Caco-2 (cell line): ENCODE results near the gene ATP8A2. TPM values are rescaled to one million over a fixed set of nuclear protein-coding genes. Genes with fewer than 3 reads are reported as not detected.

Experiments used
- BruUV-seq: library from RNA; stranded (reverse); fragments of 400-500 nt; replicated peaks from 2 replicates; lab custom pipeline; 2021; lab: Mats Ljungman, UMichigan
- CTCF ChIA-PET: fragments of 300-600 bp; sonication (Branson Sonifier 250); formaldehyde crosslinking; loops from one replicate; lab custom pipeline; 2022; ENCODE audit warnings: antibody characterized with exemption; lab: Charles Lee
- POLR2A ChIA-PET: fragments of 300-600 bp; sonication (Branson Sonifier 250); formaldehyde crosslinking; loops from one replicate; lab custom pipeline; 2022; ENCODE audit warnings: antibody characterized with exemption; lab: Charles Lee
- DNase-seq, 2 experiments: peaks; one replicate each; pipeline versions ENCODE4 v3.0.0 to v3.0.0-alpha.2; 2020 to 2022
- H3K27me3 ChIP-seq: replicated peaks from 2 replicates; pipeline ENCODE4 v1.6.0; 2011; ENCODE audit warnings: low read length; ENCODE audit not compliant: control insufficient read depth, insufficient read depth
- H3K36me3 ChIP-seq: 2 replicates; pipeline ENCODE4 v1.5.1; 2011; ENCODE audit warnings: low read length; ENCODE audit not compliant: control insufficient read depth, insufficient read depth
- H3K4me1 ChIP-seq: fragments of 250-450 bp; sonication (Bioruptor Pico); 2 replicates; pipeline ENCODE4 v1.5.1; 2020; ENCODE audit warnings: mild to moderate bottlenecking
- H3K4me3 ChIP-seq: 2 replicates; pipeline ENCODE4 v1.5.1; 2011; ENCODE audit warnings: low read depth, mild to moderate bottlenecking, control low read depth, low read length
- H3K9me3 ChIP-seq: fragments of 250-450 bp; sonication (Bioruptor Pico); 2 replicates; pipeline ENCODE4 v1.5.1; 2020; ENCODE audit warnings: mild to moderate bottlenecking, moderate library complexity
- H3K27ac Mint-ChIP-seq: one replicate; pipeline ENCODE4 v1.8.0; 2022; ENCODE audit warnings: mixed read lengths; ENCODE audit not compliant: unreplicated experiment
- H3K27me3 Mint-ChIP-seq: one replicate; pipeline ENCODE4 v1.8.0; 2022; ENCODE audit warnings: mixed read lengths; ENCODE audit not compliant: insufficient read depth, unreplicated experiment
- H3K36me3 Mint-ChIP-seq: one replicate; pipeline ENCODE4 v1.8.0; 2022; ENCODE audit warnings: mild to moderate bottlenecking, mixed read lengths; ENCODE audit not compliant: insufficient read depth, unreplicated experiment
- H3K4me1 Mint-ChIP-seq: one replicate; pipeline ENCODE4 v1.8.0; 2022; ENCODE audit warnings: low read depth, mixed read lengths; ENCODE audit not compliant: unreplicated experiment
- H3K4me3 Mint-ChIP-seq: one replicate; pipeline ENCODE4 v1.8.0; 2022; ENCODE audit warnings: mild to moderate bottlenecking, moderate library complexity, mixed read lengths; ENCODE audit not compliant: unreplicated experiment
- H3K9me3 Mint-ChIP-seq: one replicate; pipeline ENCODE4 v1.8.0; 2022; ENCODE audit warnings: mixed read lengths; ENCODE audit not compliant: unreplicated experiment
- CTCF ChIP-seq, 2 experiments: fragments of 200-600 bp in 1 of 2; IDR thresholded peaks; 1 replicate in 1 of 2; 2 replicates in 1 of 2; pipeline versions ENCODE4 v1.5.1 to v1.8.0; 2011 to 2022; ENCODE audit warnings: antibody characterized with exemption in 1 of 2, control low read depth in 1 of 2, inconsistent platforms in 1 of 2, low read depth in 1 of 2, low read length in 1 of 2, mild to moderate bottlenecking in 1 of 2, moderate library complexity in 1 of 2; ENCODE audit not compliant: insufficient read depth in 1 of 2, severe bottlenecking in 1 of 2, unreplicated experiment in 1 of 2
- intact Hi-C: fragments of 100-400 bp; cut with micrococcal nuclease; formaldehyde crosslinking; loops from one replicate; pipeline ENCODE4 v1.10.0; 2022; ENCODE audit not compliant: unreplicated experiment
- total RNA-seq: library from RNA; stranded (reverse); gene quantifications from 2 replicates; pipeline ENCODE4 v1.2.3, GENCODE V29; 2022

ATP8A2 gene
- total RNA-seq, 1 experiment from 2014 or later: 0.05 TPM

GRCh38 chr13:25990801-25991200 lies 619.0 kb downstream of the ATP8A2 start:
- POLR2A ChIA-PET: no interaction called here
- BruUV-seq: no TSS peak
- Histone ChIP-seq H3K4me3 (no peak overlapping the region), H3K27me3 (no peaks in the 10 kb centered on the region), H3K9me3 (peaks cover 5% of the 10 kb centered on the region), H3K36me3 (no peaks in the 10 kb centered on the region), H3K4me1 (peaks cover 4% of the 10 kb centered on the region; the same call in 1 of the 2 replicates)
- Mint-ChIP-seq H3K4me3 (no peak overlapping the region), H3K36me3 (no peaks in the 10 kb centered on the region), H3K27ac (no peak overlapping the region), H3K9me3 (peaks cover 22% of the 10 kb centered on the region), H3K4me1 (peaks cover 14% of the 10 kb centered on the region), H3K27me3 (no peaks in the 10 kb centered on the region)
- intact Hi-C loops: no loop called here
- CTCF ChIA-PET: no interaction called here
- no peak for TF ChIP-seq CTCF (IDR thresholded peaks at IDR 0.05; ENCODE audit: insufficient read depth in 1 of 2, low read depth in 1 of 2, low read length in 1 of 2, severe bottlenecking in 1 of 2, unreplicated experiment in 1 of 2)
- DNase-seq: no peak

GRCh38 chr13:25992076-25992475 lies 620.3 kb downstream of the ATP8A2 start:
- CTCF ChIA-PET: interaction anchor here (0.7 kb wide), 1 partner anchor 8 kb away, joined by 3 read pairs; no protein-coding TSS in a partner anchor
- Histone ChIP-seq H3K27me3 (no peaks in the 10 kb centered on the region), H3K4me1 (peaks cover 4% of the 10 kb centered on the region; the same call in 1 of the 2 replicates), H3K4me3 (no peak overlapping the region), H3K36me3 (no peaks in the 10 kb centered on the region), H3K9me3 (peaks cover 5% of the 10 kb centered on the region)
- no peak for DNase-seq
- Mint-ChIP-seq H3K4me1 (peaks cover 14% of the 10 kb centered on the region), H3K36me3 (no peaks in the 10 kb centered on the region), H3K27ac (no peak overlapping the region), H3K4me3 (no peak overlapping the region), H3K9me3 (peaks cover 22% of the 10 kb centered on the region), H3K27me3 (no peaks in the 10 kb centered on the region)
- intact Hi-C loops: no loop called here
- no peak for TF ChIP-seq CTCF (IDR thresholded peaks at IDR 0.05; ENCODE audit: insufficient read depth in 1 of 2, low read depth in 1 of 2, low read length in 1 of 2, severe bottlenecking in 1 of 2, unreplicated experiment in 1 of 2)
- BruUV-seq: no TSS peak
- POLR2A ChIA-PET: no interaction called here

- peaks cover 11% of the 10 kb centered on the region for H3K9me3 Mint-ChIP-seq
- CTCF ChIA-PET: no interaction called here
- BruUV-seq: no TSS peak
Measured at GRCh38 chr13:26007261-26008125, 635.7 kb downstream of the ATP8A2 start.

More at GRCh38 chr13:26007261-26008125, 635.7 kb downstream of the ATP8A2 start:
- Mint-ChIP-seq H3K4me3 (no peak overlapping the region), H3K36me3 (no peaks in the 10 kb centered on the region), H3K4me1 (no peaks in the 10 kb centered on the region), H3K27me3 (peaks cover 4% of the 10 kb centered on the region), H3K27ac (no peak overlapping the region)
- Histone ChIP-seq H3K9me3 (no peaks in the 10 kb centered on the region), H3K36me3 (no peaks in the 10 kb centered on the region), H3K4me1 (no peaks in the 10 kb centered on the region), H3K27me3 (no peaks in the 10 kb centered on the region), H3K4me3 (no peak overlapping the region)
- no peak for TF ChIP-seq CTCF (IDR thresholded peaks at IDR 0.05; ENCODE audit: insufficient read depth in 1 of 2, low read depth in 1 of 2, low read length in 1 of 2, severe bottlenecking in 1 of 2, unreplicated experiment in 1 of 2)
- POLR2A ChIA-PET: no interaction called here
- intact Hi-C loops: no loop called here
- DNase-seq: no peak
